ENCODE measurements around the gene CELA3A.
"Not testable (repeated sequence)": the region's sequence is repeated elsewhere in the genome, so short reads cannot be mapped to it uniquely, and the experiment has no call there.

Gene CELA3A

GRCh38 chr1:21970523-21970922 is 30.9 kb upstream of the CELA3A start:
- H3F3A ChIP-seq (ENCODE audit: control insufficient read depth, insufficient read depth); H3K4me3 ChIP-seq (ENCODE audit: low read length); H3K4me1 ChIP-seq (ENCODE audit: control insufficient read depth, low read length); H3K27ac ChIP-seq (ENCODE audit: low read depth, low read length); H3K9me2 ChIP-seq (replicated peaks; ENCODE audit: control insufficient read depth, low read length); H3K36me3 ChIP-seq (ENCODE audit: control insufficient read depth, low read length); H3K27me3 ChIP-seq (ENCODE audit: control insufficient read depth, low read length); H4K20me1 ChIP-seq (ENCODE audit: control insufficient read depth, insufficient read depth, low read depth, low read length); H3K4me2 ChIP-seq (ENCODE audit: low read length); H3K9me3 ChIP-seq (ENCODE audit: control insufficient read depth, insufficient read depth, low read length); H3K79me2 ChIP-seq (ENCODE audit: control insufficient read depth, low read length): not testable (repeated sequence)

GRCh38 chr1:21972973-21973441 is 28.4 kb upstream of the CELA3A start:
- H3K4me1 ChIP-seq (ENCODE audit: control insufficient read depth, low read length); H3K9me2 ChIP-seq (replicated peaks; ENCODE audit: control insufficient read depth, low read length); H3K9me3 ChIP-seq (ENCODE audit: control insufficient read depth, insufficient read depth, low read length); H3K4me2 ChIP-seq (ENCODE audit: low read length); H3K27me3 ChIP-seq (ENCODE audit: control insufficient read depth, low read length); H3K27ac ChIP-seq (ENCODE audit: low read depth, low read length); H3F3A ChIP-seq (ENCODE audit: control insufficient read depth, insufficient read depth); H4K20me1 ChIP-seq (ENCODE audit: control insufficient read depth, insufficient read depth, low read depth, low read length); H3K4me3 ChIP-seq (ENCODE audit: low read length); H3K79me2 ChIP-seq (ENCODE audit: control insufficient read depth, low read length); H3K36me3 ChIP-seq (ENCODE audit: control insufficient read depth, low read length): not testable (repeated sequence)

- H3K36me3 ChIP-seq (ENCODE audit: control insufficient read depth, low read length); H3K27ac ChIP-seq (ENCODE audit: low read depth, low read length); H3K4me1 ChIP-seq (ENCODE audit: control insufficient read depth, low read length); H3F3A ChIP-seq (ENCODE audit: control insufficient read depth, insufficient read depth); H4K20me1 ChIP-seq (ENCODE audit: control insufficient read depth, insufficient read depth, low read depth, low read length); H3K4me2 ChIP-seq (ENCODE audit: low read length); H3K9me3 ChIP-seq (ENCODE audit: control insufficient read depth, insufficient read depth, low read length); H3K79me2 ChIP-seq (ENCODE audit: control insufficient read depth, low read length); H3K27me3 ChIP-seq (ENCODE audit: control insufficient read depth, low read length); H3K9me2 ChIP-seq (replicated peaks; ENCODE audit: control insufficient read depth, low read length); H3K4me3 ChIP-seq (ENCODE audit: low read length): not testable (repeated sequence)
Measured at GRCh38 chr1:21973948-21974347, 27.5 kb upstream of the CELA3A start.

GRCh38 chr1:21974699-21975098 is 26.8 kb upstream of the CELA3A start:
- H3K36me3 ChIP-seq (ENCODE audit: control insufficient read depth, low read length); H3K27ac ChIP-seq (ENCODE audit: low read depth, low read length); H3K9me2 ChIP-seq (replicated peaks; ENCODE audit: control insufficient read depth, low read length); H3F3A ChIP-seq (ENCODE audit: control insufficient read depth, insufficient read depth); H4K20me1 ChIP-seq (ENCODE audit: control insufficient read depth, insufficient read depth, low read depth, low read length); H3K4me3 ChIP-seq (ENCODE audit: low read length); H3K9me3 ChIP-seq (ENCODE audit: control insufficient read depth, insufficient read depth, low read length); H3K4me1 ChIP-seq (ENCODE audit: control insufficient read depth, low read length); H3K4me2 ChIP-seq (ENCODE audit: low read length); H3K27me3 ChIP-seq (ENCODE audit: control insufficient read depth, low read length); H3K79me2 ChIP-seq (ENCODE audit: control insufficient read depth, low read length): not testable (repeated sequence)

GRCh38 chr1:21975296-21975695 is 26.2 kb upstream of the CELA3A start:
- H3K9me3 ChIP-seq (ENCODE audit: control insufficient read depth, insufficient read depth, low read length); H3K79me2 ChIP-seq (ENCODE audit: control insufficient read depth, low read length); H3K36me3 ChIP-seq (ENCODE audit: control insufficient read depth, low read length); H3K4me3 ChIP-seq (ENCODE audit: low read length); H3K4me2 ChIP-seq (ENCODE audit: low read length); H3K27me3 ChIP-seq (ENCODE audit: control insufficient read depth, low read length); H4K20me1 ChIP-seq (ENCODE audit: control insufficient read depth, insufficient read depth, low read depth, low read length); H3K9me2 ChIP-seq (replicated peaks; ENCODE audit: control insufficient read depth, low read length); H3F3A ChIP-seq (ENCODE audit: control insufficient read depth, insufficient read depth); H3K27ac ChIP-seq (ENCODE audit: low read depth, low read length); H3K4me1 ChIP-seq (ENCODE audit: control insufficient read depth, low read length): not testable (repeated sequence)

GRCh38 chr1:21976703-21977239 is 24.7 kb upstream of the CELA3A start, which contains the start of gene CELA3B:
CELA3B (plus strand) TSS chr1:21977022; CDS start chr1:21977040, 18 bp downstream.
- H3K9me2 ChIP-seq (replicated peaks; ENCODE audit: control insufficient read depth, low read length); H3K79me2 ChIP-seq (ENCODE audit: control insufficient read depth, low read length); H3K27ac ChIP-seq (ENCODE audit: low read depth, low read length); H3K4me1 ChIP-seq (ENCODE audit: control insufficient read depth, low read length); H3K4me3 ChIP-seq (ENCODE audit: low read length); H3K27me3 ChIP-seq (ENCODE audit: control insufficient read depth, low read length); H3F3A ChIP-seq (ENCODE audit: control insufficient read depth, insufficient read depth); H3K4me2 ChIP-seq (ENCODE audit: low read length); H3K9me3 ChIP-seq (ENCODE audit: control insufficient read depth, insufficient read depth, low read length); H4K20me1 ChIP-seq (ENCODE audit: control insufficient read depth, insufficient read depth, low read depth, low read length); H3K36me3 ChIP-seq (ENCODE audit: control insufficient read depth, low read length): not testable (repeated sequence)

GRCh38 chr1:21978209-21978608 is 23.2 kb upstream of the CELA3A start:
- not testable (repeated sequence) for H3K27ac ChIP-seq (ENCODE audit: low read depth, low read length); H3K9me3 ChIP-seq (ENCODE audit: control insufficient read depth, insufficient read depth, low read length); H3K9me2 ChIP-seq (replicated peaks; ENCODE audit: control insufficient read depth, low read length); H3K4me1 ChIP-seq (ENCODE audit: control insufficient read depth, low read length); H4K20me1 ChIP-seq (ENCODE audit: control insufficient read depth, insufficient read depth, low read depth, low read length); H3K36me3 ChIP-seq (ENCODE audit: control insufficient read depth, low read length); H3K4me2 ChIP-seq (ENCODE audit: low read length); H3K79me2 ChIP-seq (ENCODE audit: control insufficient read depth, low read length); H3F3A ChIP-seq (ENCODE audit: control insufficient read depth, insufficient read depth); H3K4me3 ChIP-seq (ENCODE audit: low read length); H3K27me3 ChIP-seq (ENCODE audit: control insufficient read depth, low read length)
